GM19395 (cell line): ENCODE measurements around the gene RASGRF2.

Experiments used
- ATAC-seq: cut with Tn5 transposase; IDR thresholded peaks from one replicate; pipeline ENCODE4 v1.9.1; 2021; ENCODE audit warnings: mild to moderate bottlenecking, moderate library complexity; ENCODE audit not compliant: unreplicated experiment

Gene RASGRF2

DNA sequence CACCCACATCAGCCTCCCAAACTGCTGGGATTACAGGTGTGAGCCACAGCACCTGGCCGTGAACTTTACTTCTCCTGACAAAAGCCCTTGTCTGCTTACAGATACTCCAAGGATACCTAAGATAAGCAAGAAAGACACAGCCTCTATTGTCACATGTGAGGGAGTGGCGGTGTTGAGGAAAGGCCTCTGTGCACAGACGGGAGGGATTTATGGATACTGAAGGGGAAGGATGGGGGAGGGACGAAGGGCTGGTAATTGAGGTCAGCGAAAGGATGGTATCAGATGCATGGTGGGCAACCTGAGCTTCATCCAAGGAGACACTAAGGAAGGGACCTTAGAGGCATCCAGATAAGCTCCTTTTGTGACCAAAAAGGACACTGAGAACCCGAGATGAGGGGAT is 206.3 kb downstream of the RASGRF2 start:
- ATAC-seq = no peak

DNA sequence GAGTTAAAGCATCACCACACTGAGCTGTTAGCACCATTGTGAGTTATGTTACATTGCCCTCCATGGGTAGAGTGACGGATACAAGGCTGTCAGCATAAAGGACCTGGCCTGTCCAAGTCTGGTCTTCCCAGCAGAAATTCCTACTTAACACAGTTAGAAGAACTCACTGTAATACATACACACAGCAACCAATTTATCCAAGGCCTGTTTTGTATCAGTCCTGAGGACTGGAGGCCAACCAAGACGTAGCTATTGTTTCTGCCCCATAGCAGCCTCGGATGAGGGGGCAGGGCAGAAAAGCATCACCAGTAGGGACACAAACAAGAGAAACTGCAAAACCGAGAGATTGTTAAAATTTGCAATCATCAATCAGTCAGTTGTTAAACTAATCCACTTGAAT is 206.9 kb downstream of the RASGRF2 start:
- no peak for ATAC-seq

DNA sequence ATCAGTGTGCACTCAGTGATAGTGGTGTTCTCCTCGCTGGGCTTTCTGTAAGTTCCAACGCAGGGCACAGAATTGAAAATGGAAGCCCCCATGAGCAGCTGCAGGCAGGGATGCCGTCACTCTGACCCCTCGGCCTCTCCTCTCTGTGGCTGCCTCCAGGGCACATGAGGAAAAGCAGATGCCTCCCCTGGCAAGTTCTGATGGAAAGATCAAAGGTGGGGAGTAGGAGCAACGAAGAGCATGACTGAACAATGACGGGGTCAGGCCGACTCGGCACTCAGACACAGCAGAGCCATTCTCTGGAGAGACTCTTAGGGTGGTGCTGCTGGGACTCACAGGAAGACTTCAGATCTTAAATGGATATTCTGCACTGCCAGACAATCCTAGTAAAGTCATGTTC is 207.4 kb downstream of the RASGRF2 start:
- no peak for ATAC-seq

DNA sequence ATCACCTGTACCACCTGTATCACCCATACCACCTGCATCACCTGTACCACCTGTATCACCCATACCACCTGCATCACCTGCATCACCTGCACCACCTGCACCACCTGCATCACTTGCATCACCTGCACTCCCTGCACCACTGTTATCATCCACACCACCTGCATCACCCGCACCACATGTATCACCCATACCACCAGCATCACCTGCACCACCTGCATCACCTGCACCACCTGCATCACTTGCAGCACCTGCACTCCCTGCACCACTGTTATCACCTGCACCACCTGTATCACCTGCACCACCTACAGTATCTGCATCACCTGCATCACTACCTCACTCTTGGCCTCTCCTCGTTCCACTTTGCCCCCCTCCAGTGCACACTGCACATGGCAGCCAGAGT is 209.8 kb downstream of the RASGRF2 start:
- ATAC-seq = no peak

DNA sequence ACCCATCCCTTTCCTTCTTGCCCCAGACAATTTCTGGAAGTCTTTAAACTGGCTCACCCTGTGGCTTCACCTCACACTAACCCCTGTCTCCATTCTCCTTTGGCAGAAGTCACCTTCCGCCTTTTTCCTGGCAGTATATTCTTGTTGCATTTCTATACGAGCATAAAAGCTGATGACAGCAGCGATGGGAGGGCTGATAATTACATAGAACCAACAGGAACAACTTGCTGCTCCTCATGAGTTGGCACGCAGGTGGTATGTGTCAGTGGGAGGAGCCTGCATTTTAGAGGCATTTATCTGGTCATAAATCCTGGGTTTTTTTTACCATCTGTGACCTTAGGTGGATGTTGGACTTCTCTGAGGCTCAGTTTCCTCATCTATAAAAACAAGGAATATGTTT is 211.6 kb downstream of the RASGRF2 start:
- no peak for ATAC-seq

DNA sequence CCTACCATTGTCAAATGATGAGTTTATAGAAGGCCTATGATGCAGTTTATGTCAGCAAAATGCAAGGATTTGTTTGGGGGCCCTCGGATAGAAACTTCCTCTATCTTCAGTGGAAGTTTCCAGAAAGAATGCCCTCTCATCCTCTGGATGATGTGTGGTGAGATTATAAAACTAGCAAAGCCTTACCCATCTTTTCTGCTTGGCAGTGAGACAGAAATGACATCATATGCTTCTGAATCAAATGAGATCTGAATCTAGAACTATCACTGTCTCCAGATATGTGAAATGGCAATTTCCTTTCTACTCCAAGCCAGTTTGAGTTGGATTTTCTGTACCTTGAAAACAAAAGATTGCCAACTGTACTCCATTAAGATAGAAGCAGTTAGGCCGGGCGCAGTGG is 212.5 kb downstream of the RASGRF2 start:
- ATAC-seq = no peak

GRCh38 chr5:81177061-81177460 is 216.9 kb downstream of the RASGRF2 start:
- ATAC-seq = no peak

DNA sequence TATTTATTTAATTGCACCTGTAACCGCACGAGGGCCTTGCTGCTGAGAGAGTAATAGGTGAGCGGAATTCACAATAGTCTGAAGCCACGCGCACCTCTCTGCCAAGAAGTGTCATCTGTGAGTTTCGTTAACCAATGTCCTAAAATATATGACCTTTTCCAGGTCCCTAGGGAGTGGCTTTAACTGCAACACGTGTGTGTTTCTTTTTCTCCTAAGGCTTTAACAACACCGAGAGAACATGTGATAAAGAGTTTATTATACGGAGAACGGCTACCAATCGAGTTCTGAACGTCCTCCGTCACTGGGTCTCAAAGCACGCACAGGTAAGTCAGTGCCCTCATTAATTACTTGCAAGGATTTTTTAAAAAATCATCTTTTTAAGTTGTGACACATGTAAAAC is 219.8 kb downstream of the RASGRF2 start:
- ATAC-seq = no peak

- ATAC-seq = no peak
Observed at GRCh38 chr5:81180780-81181460, 220.8 kb downstream of the RASGRF2 start.

DNA sequence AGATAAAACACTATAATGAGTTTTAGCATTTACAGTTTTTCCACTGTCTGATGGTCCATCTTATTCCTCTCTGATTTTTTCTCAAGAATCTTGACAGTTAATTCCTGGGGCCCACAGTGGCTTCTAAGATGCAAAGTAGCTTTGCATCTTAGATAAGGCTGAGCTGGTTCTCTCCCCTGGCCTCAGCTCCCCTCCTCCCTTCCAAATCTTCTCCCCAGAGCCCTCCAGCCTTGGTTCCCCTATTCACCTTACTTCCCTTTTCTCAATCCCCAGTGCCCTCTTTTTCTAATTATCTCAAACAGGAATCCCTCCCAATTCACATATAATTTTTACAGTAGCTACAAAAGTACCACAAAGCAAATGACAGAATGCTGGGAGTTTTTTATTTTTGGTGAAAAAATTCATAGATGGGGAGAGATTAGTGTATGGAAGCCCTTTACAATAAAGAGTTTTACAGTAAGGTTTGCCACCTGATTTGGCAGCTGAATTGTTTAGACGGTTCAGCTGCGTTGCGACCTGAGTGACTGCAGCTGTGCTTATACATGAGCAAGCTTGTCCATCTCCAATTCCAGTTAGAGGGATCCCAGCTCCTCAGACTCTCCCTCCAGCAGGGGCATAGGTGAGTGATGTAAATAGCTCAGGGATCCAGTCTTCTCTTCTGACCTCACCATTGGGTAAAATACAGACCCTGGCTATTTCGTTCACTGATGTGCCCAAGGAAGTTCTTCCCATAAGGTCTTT is 221.6 kb downstream of the RASGRF2 start:
- no peak for ATAC-seq

DNA sequence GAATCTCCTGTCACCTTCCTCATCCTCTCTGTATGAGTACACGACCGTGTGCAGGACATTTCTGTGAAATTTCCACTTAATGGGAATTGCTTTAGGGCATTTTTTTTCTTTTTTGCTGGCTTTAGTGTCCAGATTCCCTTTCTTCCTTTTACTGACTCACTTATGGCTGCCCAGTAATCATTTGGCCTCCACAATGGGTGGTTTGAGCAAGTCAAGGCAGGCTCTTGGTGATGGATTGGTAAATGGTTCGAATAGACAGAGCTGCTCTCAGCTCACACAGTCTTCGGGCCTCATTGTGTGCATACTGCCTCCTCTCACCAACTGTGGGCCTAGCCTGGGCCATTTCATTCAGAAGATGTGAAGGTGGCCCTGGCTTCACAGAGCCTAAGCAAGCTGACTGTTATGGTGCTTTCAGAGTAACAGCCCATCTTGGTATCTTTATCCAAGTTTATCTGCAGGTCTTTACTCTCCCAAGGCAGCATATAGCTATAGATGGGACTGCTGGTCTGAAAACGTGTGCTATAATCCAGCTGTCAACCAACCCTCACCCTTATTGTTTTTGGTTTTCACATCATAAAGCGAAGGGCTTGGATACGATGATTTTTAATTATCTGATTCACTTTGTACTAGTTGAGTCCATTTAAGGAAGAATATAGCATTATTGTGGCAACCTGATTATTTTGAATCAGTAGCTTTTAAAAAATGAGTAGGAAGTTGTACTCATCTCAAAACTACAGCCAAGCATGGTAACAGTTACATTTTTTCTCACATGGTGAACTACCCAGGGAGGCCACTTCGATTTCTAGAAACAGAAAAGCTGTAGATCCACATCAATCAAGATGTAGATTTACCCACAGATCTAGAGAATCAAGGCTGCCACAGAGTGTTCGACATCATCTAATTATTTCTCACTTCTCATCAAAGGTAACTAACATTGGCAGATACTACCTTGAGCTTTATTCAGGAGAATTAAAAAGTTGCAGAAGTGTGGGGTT is 222.5 kb downstream of the RASGRF2 start:
- no peak for ATAC-seq

DNA sequence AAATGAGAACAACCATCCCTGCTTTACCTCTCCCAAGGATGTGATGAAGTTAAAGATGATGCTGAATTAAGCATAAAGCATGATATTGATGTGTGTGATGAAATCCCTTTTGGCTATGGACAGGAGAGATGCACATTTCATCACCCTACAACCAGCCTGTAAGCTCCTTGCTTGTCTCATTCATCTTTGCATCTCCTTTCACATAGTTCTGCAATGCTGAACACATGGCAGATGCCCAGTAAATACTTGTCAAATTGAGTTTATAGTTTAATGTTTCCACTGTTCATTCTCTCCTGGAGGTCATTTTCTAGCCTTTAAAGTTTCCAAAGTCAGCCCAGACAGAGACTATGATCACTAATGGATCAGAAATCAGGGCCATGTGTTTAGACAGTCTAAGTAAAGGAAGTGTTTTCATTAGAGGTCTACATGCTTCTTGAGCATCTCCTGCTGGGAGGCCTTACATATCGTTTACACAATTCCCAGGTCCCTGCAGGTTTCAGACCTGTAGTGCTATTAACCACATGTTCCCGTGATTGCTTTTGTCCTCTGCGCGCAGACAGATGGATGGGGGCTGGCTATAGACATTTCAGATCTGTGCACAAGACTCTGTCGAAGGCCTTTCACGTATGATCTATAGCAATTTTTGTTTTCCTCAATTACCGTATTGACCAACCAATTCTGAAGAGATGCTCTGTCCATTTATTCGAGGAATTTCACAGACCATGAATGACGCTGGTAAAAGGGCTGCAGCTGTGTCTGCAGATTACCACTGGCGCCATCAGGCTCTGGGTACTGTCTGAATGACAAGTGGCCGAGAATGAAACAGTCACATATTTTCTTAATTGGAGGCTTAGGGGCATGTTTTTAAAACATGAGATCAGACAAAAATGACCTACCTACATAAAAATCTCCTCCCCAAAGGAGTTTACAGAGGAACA is 223.9 kb downstream of the RASGRF2 start:
- ATAC-seq = no peak

DNA sequence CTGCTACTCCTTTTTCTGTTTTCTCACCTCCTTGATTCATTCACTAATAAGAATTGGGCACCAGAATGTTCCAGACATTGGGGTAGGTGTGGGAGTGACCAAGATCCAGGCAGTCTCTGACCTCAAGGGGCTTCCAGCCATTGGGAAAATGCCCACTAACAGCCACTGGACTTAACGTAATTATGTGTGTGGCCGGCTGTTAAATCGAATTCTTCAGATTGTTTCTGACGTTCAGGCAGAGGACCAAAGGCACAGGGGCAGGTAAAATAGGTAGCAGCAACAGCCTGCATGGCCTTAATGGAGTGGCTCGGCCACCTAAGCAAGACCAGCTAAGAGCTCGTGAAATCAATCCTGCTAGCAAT is 224.6 kb downstream of the RASGRF2 start:
- no peak for ATAC-seq

DNA sequence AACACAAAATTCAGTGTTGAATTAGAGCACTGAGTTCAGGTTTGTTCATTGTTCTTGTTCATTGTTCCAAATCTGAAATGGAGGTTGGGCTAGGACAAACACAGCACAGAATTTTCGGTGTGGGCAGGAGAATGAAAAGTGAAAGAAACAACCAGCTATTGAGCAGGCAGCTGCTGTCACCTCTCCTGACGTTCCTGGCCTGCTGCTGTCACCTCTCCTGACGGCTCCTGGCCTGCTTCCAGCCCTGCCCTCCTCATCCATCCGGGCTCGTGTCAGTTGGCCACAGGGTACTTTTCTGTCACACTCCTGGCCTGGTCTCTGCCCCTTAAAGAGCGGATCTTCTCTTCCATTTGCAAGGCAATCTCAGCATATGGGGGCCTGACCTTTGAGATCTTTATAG is 227.7 kb downstream of the RASGRF2 start:
- no peak for ATAC-seq

DNA sequence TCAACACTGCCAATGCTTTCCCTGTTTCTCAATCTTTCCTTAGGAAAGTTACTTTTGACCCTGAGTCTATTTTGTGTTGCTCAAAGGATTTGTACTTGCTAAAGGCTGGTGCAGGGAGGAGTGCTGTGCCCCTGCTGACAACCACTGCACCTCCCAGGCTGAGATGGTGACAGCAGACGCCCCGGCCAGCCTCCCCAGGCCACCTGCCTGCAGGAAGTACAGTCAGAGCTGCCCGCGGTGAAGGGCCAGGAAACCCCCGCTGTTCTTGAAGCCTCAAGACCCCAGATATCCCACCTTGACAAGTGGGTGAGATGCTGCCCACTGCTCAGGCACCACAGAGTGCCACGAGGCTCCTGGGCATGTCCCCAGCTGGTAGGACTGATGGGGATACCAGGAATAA is 228.8 kb downstream of the RASGRF2 start:
- ATAC-seq = no peak

DNA sequence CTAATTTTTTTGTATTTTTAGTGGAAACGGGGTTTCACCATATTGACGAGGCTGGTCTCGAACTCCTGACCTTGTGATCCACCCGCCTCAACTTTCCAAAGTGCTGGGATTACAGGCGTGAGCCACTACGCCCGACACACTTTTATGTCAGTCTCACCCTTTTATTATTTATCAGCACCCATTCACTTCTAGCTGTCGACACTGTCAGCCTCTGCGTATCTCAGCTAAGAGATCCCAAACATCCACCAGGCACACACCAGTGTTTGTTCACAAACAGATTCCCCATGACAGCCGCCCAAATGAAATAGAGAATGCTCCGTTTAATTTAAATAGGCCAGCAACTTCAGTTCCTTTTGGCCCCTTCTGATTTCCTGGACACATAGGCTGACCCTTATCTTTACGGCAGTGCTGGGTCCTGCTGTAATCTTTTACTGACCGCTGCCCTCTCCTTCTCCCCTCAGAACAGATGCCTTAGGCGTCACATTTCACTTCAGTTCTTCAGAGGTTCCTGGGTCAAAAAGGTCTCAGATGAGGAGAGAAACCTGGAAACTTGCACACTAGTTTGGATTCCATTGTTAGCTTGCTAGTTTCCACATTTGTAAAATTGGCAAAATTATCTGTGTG is 229.8 kb downstream of the RASGRF2 start:
- no peak for ATAC-seq

DNA sequence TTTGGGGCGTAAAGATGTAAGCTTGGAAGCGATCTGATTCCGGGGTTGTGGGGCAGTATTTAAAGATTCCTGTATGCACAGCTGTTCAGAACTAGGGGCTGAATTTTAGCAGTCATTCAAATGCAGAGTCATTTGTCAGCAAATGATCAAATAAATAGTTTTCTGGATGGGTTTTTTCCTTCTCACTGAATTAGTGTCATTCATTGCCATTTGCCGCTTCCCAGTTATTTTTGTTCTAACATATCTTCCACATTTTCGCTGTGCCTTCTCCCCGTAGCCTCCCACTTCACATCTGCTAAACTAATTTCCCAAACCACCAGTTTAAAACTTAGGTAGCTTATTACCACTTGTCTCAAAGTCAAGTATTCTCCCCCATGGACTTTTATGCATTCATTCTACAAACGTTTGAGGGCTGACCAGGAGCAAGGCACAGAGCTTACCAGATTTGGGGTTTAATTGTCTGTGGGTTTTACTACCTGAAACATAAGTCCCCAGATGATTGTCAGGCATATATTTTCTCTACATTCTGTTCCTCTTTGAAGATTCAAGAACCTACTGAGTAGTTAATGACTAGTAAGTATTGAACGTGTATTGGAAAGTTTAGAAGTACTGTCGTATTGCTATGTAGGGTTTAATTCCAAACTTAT is 231.7 kb downstream of the RASGRF2 start:
- no peak for ATAC-seq

DNA sequence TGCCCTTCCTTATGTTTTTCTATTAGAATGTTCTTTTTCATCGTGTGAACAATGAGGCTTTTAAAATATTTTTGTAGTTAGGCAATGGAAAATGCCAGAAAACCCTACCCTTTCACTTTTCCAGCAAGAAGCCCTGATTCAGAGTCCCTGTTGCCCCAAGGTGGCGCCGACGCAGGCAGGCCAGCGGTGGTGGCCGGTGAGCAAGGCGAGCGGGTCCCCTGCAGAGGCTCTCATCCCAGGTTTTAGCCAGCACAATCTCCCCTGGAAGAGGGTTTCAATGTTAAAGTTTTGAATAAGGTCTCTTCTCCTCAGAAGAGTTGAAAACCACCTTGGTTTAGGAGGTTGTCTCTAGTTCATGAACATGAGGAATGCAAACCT is 232.2 kb downstream of the RASGRF2 start:
- ATAC-seq = no peak

DNA sequence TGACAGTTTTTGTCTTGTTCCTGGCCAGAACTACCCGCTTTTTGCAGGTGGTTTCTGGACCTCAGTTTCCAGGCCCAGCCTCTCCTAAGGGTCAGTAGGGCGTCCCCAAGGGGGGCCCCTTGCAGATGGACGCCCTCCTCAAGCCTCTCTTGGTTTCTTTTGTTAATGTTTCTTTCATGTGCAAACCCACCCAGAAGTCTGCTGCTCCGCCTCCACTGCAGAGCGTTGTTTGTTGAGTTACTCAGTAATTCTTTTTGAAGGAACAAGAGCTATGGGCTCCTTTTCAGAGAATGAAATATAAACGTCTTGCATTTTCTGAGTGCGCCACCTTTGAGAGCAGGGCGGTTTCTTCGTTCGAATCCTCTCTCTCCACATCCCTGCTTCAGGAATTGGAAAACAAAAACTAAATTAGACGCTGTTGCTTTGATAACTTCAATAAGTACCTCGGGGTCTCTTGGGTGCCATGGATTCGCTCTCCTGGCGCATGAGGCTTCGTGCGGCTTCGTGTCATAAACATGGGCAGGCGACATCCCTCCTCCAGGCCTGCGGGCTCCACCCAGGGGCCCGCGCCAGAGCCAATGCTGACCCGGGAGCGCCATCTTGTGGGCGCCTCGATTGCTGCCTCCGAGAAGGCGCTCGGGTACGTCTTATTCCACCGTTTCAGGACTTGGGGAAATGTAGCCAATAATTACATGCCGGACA is 234.6 kb downstream of the RASGRF2 start:
- peak; percentile 85 for ATAC-seq
